Iris pigment epithelial cell (primary cell): ENCODE measurements around the gene MDH1.
"Not testable (repeated sequence)": the region's sequence is repeated elsewhere in the genome, so short reads cannot be mapped to it uniquely, and the experiment has no call there.

ENCODE experiments used
- DNase-seq: peaks from one replicate; pipeline ENCODE4 v3.0.0-alpha.2; 2011; ENCODE audit warnings: low read depth

Gene MDH1

GRCh38 chr2:63589148-63589958, 590 bp downstream of the MDH1 start:
- DNase-seq, result no peak

GRCh38 chr2:63590626-63591408, 2.1 kb downstream of the MDH1 start:
- peak; percentile 41 for DNase-seq

GRCh38 chr2:63591566-63592175, 2.9 kb downstream of the MDH1 start:
- DNase-seq, result no peak

GRCh38 chr2:63594660-63595059, 5.9 kb downstream of the MDH1 start:
- DNase-seq, result no peak

- no peak for DNase-seq
These were observed 7.7 kb downstream of the MDH1 start for GRCh38 chr2:63596401-63596883.

- no peak for DNase-seq
These were observed 10.2 kb downstream of the MDH1 start for GRCh38 chr2:63598981-63599380.

GRCh38 chr2:63600881-63601460, 12.2 kb downstream of the MDH1 start:
- no peak for DNase-seq

- DNase-seq, result no peak
These were observed 15.9 kb downstream of the MDH1 start for GRCh38 chr2:63604666-63605065.

GRCh38 chr2:63608865-63609264, 20.1 kb downstream of the MDH1 start:
- not testable (repeated sequence) for DNase-seq

- DNase-seq, result no peak
These were observed 21.8 kb downstream of the MDH1 start for GRCh38 chr2:63610525-63610924.

GRCh38 chr2:63613391-63613901, 24.7 kb downstream of the MDH1 start:
- DNase-seq, result peak; percentile 12

GRCh38 chr2:63614448-63614968, 25.7 kb downstream of the MDH1 start:
- peak; percentile 41 for DNase-seq

- DNase-seq, result peak; percentile 69
These were observed 26.5 kb downstream of the MDH1 start for GRCh38 chr2:63614983-63615945.

GRCh38 chr2:63617366-63617765, 28.6 kb downstream of the MDH1 start:
- DNase-seq, result no peak

GRCh38 chr2:63619328-63619727, 30.6 kb downstream of the MDH1 start:
- no peak for DNase-seq

- no peak for DNase-seq
These were observed 34.0 kb downstream of the MDH1 start for GRCh38 chr2:63622751-63623150.

GRCh38 chr2:63623763-63624162, 35.0 kb downstream of the MDH1 start:
- not testable (repeated sequence) for DNase-seq

GRCh38 chr2:63627866-63628265, 39.1 kb downstream of the MDH1 start:
- no peak for DNase-seq

- DNase-seq, result no peak
These were observed 39.7 kb downstream of the MDH1 start for GRCh38 chr2:63628403-63628942.

GRCh38 chr2:63631501-63631900, 42.7 kb downstream of the MDH1 start:
- no peak for DNase-seq
